Left ventricle myocardium inferior (tissue), 1 donor: ENCODE data around the gene YPEL3. TPM values are rescaled to one million over a fixed set of nuclear protein-coding genes. Genes with fewer than 3 reads are reported as not detected.
"Not testable (repeated sequence)": the region's sequence is repeated elsewhere in the genome, so short reads cannot be mapped to it uniquely, and the experiment has no call there.

Source experiments
- DNase-seq: peaks from one replicate; pipeline ENCODE4 v3.0.0-alpha.2; 2020
- H3K27ac ChIP-seq: fragments of 200-600 bp; replicated peaks from 2 replicates; pipeline ENCODE4 v1.8.0; 2021
- H3K27me3 ChIP-seq: fragments of 200-600 bp; 2 replicates; pipeline ENCODE4 v1.8.0; 2021; ENCODE audit warnings: low read depth
- H3K36me3 ChIP-seq: fragments of 200-600 bp; 2 replicates; pipeline ENCODE4 v1.8.0; 2021
- H3K4me1 ChIP-seq: fragments of 200-600 bp; 2 replicates; pipeline ENCODE4 v1.8.0; 2021
- H3K4me3 ChIP-seq: fragments of 200-600 bp; 2 replicates; pipeline ENCODE4 v1.8.0; 2021; ENCODE audit warnings: mild to moderate bottlenecking, moderate library complexity
- H3K9me3 ChIP-seq: fragments of 200-600 bp; replicated peaks from 2 replicates; pipeline ENCODE4 v1.8.0; 2021
- intact Hi-C: fragments of 100-400 bp; cut with micrococcal nuclease; formaldehyde crosslinking; loops from one replicate; pipeline ENCODE4 v1.11.0; 2022
- total RNA-seq: library from RNA; stranded (reverse); fragmentation: NEBNext Ultra II Directional; extraction: Animal tissue kit (Norgen Biotek cat#: 25700); gene quantifications from one replicate; pipeline ENCODE4 v1.2.1, GENCODE V29; 2021
- TF ChIP-seq, protein P1 (sequence below): fragments of 200-600 bp; IDR thresholded peaks from 2 replicates; pipeline ENCODE4 v1.8.0; 2021; ENCODE audit warnings: antibody characterized with exemption, mild to moderate bottlenecking, borderline replicate concordance
- donor health status: DM: no; HTN: yes; CAD: no; lungs with severe emphysema.

The YPEL3 gene
- total RNA-seq, 1 donor from 2014 or later = 54.4 TPM

DNA sequence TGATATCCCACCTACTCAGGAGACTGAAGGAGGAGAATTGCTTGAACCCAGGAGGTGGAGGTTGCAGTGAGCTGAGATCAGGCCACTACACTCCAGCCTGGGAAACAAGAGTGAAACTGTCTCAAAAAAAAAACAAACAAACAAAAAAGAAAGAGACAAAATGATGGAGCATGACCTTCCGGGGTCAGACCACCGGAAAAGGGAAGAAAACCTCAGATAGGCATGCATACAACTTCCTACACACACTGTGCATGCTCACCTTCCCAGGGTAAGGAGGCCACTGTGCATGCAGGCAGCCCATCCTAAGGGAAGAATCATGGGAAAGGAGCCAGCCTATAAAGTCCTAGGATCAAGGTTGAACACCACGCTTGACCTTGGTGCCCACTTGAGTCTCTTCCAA, 36.6 kb upstream of the YPEL3 start:
- H3K27ac ChIP-seq = no peak overlapping the region
- H3K36me3 ChIP-seq = no peaks in the 10 kb centered on the region
- TF ChIP-seq, protein P1, sequence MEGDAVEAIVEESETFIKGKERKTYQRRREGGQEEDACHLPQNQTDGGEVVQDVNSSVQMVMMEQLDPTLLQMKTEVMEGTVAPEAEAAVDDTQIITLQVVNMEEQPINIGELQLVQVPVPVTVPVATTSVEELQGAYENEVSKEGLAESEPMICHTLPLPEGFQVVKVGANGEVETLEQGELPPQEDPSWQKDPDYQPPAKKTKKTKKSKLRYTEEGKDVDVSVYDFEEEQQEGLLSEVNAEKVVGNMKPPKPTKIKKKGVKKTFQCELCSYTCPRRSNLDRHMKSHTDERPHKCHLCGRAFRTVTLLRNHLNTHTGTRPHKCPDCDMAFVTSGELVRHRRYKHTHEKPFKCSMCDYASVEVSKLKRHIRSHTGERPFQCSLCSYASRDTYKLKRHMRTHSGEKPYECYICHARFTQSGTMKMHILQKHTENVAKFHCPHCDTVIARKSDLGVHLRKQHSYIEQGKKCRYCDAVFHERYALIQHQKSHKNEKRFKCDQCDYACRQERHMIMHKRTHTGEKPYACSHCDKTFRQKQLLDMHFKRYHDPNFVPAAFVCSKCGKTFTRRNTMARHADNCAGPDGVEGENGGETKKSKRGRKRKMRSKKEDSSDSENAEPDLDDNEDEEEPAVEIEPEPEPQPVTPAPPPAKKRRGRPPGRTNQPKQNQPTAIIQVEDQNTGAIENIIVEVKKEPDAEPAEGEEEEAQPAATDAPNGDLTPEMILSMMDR = no peak

DNA sequence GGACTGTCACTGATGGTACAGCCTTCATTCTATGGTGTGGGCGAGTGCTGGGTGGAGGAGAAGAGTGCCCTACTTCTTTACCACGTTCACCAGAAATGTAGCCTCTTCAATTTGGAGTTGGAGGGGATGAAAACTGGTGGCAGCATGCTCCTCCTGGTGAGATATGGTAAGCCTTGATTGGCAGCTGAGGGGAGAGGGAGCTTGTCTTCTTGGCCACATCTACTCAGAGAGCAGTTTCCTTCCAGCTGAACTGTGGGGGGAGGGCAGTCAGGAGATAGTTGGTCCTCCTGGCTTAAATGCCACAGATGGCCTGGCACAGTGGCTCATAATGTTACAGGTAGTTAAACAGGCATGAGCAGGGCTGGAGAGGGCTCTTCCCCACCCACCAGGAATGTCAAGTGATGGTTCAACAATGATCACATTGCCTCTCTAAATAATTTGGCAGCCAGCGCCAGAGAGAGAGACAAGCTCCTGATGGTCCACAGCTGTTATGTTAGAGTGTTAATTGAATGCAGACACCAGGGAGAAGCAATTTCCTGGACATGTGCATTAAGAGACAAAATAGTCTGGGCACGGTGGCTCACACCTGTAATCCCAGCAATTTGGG, 36.0 kb upstream of the YPEL3 start:
- Histone ChIP-seq H3K4me1 (no peaks in the 10 kb centered on the region), H3K27me3 (no peaks in the 10 kb centered on the region), H3K36me3 (no peaks in the 10 kb centered on the region), H3K9me3 (no peaks in the 10 kb centered on the region), H3K27ac (no peak overlapping the region), H3K4me3 (no peak overlapping the region)
- intact Hi-C loops = no loop called here
- TF ChIP-seq, protein P1 = no peak
- no peak for DNase-seq

More for the DNA sequence above, 36.6 kb upstream of the YPEL3 start:
- Histone ChIP-seq H3K27me3 (no peaks in the 10 kb centered on the region), H3K9me3 (no peaks in the 10 kb centered on the region), H3K4me1 (no peaks in the 10 kb centered on the region), H3K4me3 (no peak overlapping the region)
- DNase-seq = no peak
- intact Hi-C loops = no loop called here

- DNase-seq = no peak
- Histone ChIP-seq H3K9me3 (no peaks in the 10 kb centered on the region), H3K27ac (no peak overlapping the region), H3K36me3 (no peaks in the 10 kb centered on the region), H3K27me3 (no peaks in the 10 kb centered on the region), H3K4me3 (no peak overlapping the region), H3K4me1 (peaks cover 5% of the 10 kb centered on the region)
- intact Hi-C loops = no loop called here
- TF ChIP-seq, protein P1 = no peak
Observed at GRCh38 chr16:30127993-30128392, 32.0 kb upstream of the YPEL3 start.

DNA sequence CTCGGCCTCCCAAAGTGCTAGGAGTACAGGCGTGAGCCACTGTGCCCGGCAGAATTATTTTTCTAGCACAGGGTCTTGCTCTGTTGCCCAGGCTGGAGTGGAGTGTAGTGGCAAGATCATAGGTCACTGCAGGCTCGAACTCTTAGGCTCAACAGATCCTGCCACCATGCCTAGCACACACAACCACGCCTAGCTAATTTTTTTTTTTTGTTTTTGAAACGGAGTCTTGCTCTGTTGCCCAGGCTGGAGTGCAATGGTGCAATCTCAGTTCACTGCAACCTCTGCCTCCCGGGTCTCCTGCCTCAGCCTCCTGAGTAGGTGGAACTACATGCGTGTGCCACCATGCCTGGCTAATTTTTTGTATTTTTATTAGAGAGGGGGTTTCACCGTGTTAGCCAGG, 29.7 kb upstream of the YPEL3 start:
- H3K27me3 ChIP-seq, H3K36me3 ChIP-seq, H3K9me3 ChIP-seq, intact Hi-C loops, H3K27ac ChIP-seq, H3K4me3 ChIP-seq, DNase-seq: not testable (repeated sequence)
- peaks cover 25% of the 10 kb centered on the region for H3K4me1 ChIP-seq

- Histone ChIP-seq H3K9me3 (no peaks in the 10 kb centered on the region), H3K27ac (no peak overlapping the region), H3K4me3 (no peak overlapping the region), H3K4me1 (peaks cover 32% of the 10 kb centered on the region), H3K27me3 (no peaks in the 10 kb centered on the region), H3K36me3 (peaks cover 12% of the 10 kb centered on the region)
- no peak for DNase-seq
- intact Hi-C loops = no loop called here
- TF ChIP-seq, protein P1 = no peak
Observed at GRCh38 chr16:30124985-30125379, 29.0 kb upstream of the YPEL3 start.

GRCh38 chr16:30122604-30123160, 26.7 kb upstream of the YPEL3 start:
- peak overlapping the region; percentile 97 for H3K27ac ChIP-seq
- H3K4me3 ChIP-seq = peak overlapping the region; percentile 95
- no peaks in the 10 kb centered on the region for H3K27me3 ChIP-seq
- peaks cover 39% of the 10 kb centered on the region for H3K4me1 ChIP-seq
- no peaks in the 10 kb centered on the region for H3K9me3 ChIP-seq
- no peak for DNase-seq
- intact Hi-C loops = no loop called here
- H3K36me3 ChIP-seq = peaks cover 35% of the 10 kb centered on the region
- TF ChIP-seq, protein P1 = no peak
